Spleen (tissue), 11 donors: Measurements from ENCODE around the gene HTR6. TPM values are rescaled to one million over a fixed set of nuclear protein-coding genes. Genes with fewer than 3 reads are reported as not detected.

Experiments
- DNase-seq: peaks from one replicate; pipeline ENCODE4 v3.0.0-alpha.2; 2020
- H3K27ac ChIP-seq, 8 donors: fragments of 200-600 bp; sonication (generic) in 7 of 8; 1 replicate in 4 of 8; 2 replicates in 4 of 8; pipeline versions ENCODE4 v1.5.0 to v1.8.0; 2016 to 2021; ENCODE audit warnings: inconsistent platforms in 4 of 8, mild to moderate bottlenecking in 4 of 8, moderate library complexity in 1 of 8
- H3K27me3 ChIP-seq, 7 donors: fragments of 200-600 bp; sonication (generic) in 6 of 7; replicated peaks in 1 of 7; 1 replicate in 4 of 7; 2 replicates in 3 of 7; pipeline versions ENCODE4 v1.5.0 to v1.8.0; 2016 to 2021; ENCODE audit warnings: inconsistent platforms in 3 of 7, mild to moderate bottlenecking in 1 of 7
- H3K36me3 ChIP-seq, 6 donors: fragments of 200-600 bp; sonication (generic) in 5 of 6; 1 replicate in 4 of 6; 2 replicates in 2 of 6; pipeline versions ENCODE4 v1.5.0 to v1.8.0; 2016 to 2021; ENCODE audit warnings: inconsistent platforms in 2 of 6
- H3K4me1 ChIP-seq, 6 donors: fragments of 200-600 bp; sonication (generic) in 5 of 6; 1 replicate in 3 of 6; 2 replicates in 3 of 6; pipeline versions ENCODE4 v1.5.0 to v1.8.0; 2016 to 2021; ENCODE audit warnings: inconsistent platforms in 3 of 6
- H3K4me3 ChIP-seq, 8 donors: fragments of 200-600 bp; sonication (generic) in 7 of 8; 1 replicate in 4 of 8; 2 replicates in 4 of 8; pipeline versions ENCODE4 v1.5.0 to v1.8.0; 2016 to 2021; ENCODE audit warnings: inconsistent platforms in 4 of 8, mild to moderate bottlenecking in 4 of 8, moderate library complexity in 2 of 8
- H3K9me3 ChIP-seq, 8 donors: fragments of 200-600 bp; sonication (generic) in 7 of 8; 1 replicate in 4 of 8; 2 replicates in 4 of 8; pipeline versions ENCODE4 v1.5.0 to v1.8.0; 2016 to 2021; ENCODE audit warnings: inconsistent platforms in 4 of 8
- POLR2A ChIP-seq, 3 donors: fragments of 450-650 bp; IDR thresholded peaks; one replicate each; pipeline ENCODE4 v1.5.1; 2017; ENCODE audit warnings: antibody characterized with exemption in 3 of 3, mild to moderate bottlenecking in 1 of 3
- POLR2AphosphoS5 ChIP-seq, 3 donors: sonication (generic); formaldehyde crosslinking; IDR thresholded peaks; one replicate each; pipeline ENCODE4 v1.5.1; 2017; ENCODE audit warnings: antibody characterized with exemption in 3 of 3
- WGBS, 5 donors: extraction: QIAGEN DNeasy Blood & Tissue Kit in 3 of 5; methylation state at CpG; one replicate each; pipeline versions ENCODE4 v1.1.5 to v1.1.7; 2013 to 2018; 5-methylcytosine and 5-hydroxymethylcytosine counted together
- intact Hi-C: fragments of 100-400 bp; cut with DNase I; formaldehyde crosslinking; loops from one replicate; pipeline ENCODE4 v1.15.0; 2023; ENCODE audit warnings: low total_unique reads
- polyA plus RNA-seq, 3 donors: library from polyadenylated mRNA; stranded (reverse); fragments of 200-250 nt; gene quantifications; one replicate each; pipeline ENCODE4 v1.2.1, GENCODE V29; 2013
- total RNA-seq, 7 donors: library from RNA; depleted of rRNA in 3 of 7; stranded (reverse); fragments of >200 nt in 3 of 7; fragmentation: NEBNext Ultra II Directional in 4 of 7; extraction: Animal tissue kit (Norgen Biotek cat#: 25700) in 4 of 7; gene quantifications; one replicate each; pipeline versions ENCODE4 v1.1.0 to v1.2.1, GENCODE V29; 2016 to 2021
- TF ChIP-seq, protein P1 (sequence below), 11 experiments: fragments of 200-600 bp in 7 of 11; fragments of 450-650 bp in 4 of 11; sonication (generic) in 4 of 11; IDR thresholded peaks in 8 of 11; conservative IDR thresholded peaks in 3 of 11; 1 replicate in 7 of 11; 2 replicates in 4 of 11; pipeline versions ENCODE4 v1.4.0 to v1.8.0; 2016 to 2021; ENCODE audit warnings: antibody characterized with exemption in 11 of 11, inconsistent platforms in 4 of 11, mild to moderate bottlenecking in 1 of 11
- donor health status: healthy with polysubstance abuse.
- donor health status: DM: no; HTN: no; CAD: no; lungs with moderate emphysema.
- donor health status: DM: no; HTN: no; CAD: no.
- donor health status: Bipolar disorder and iron deficiency.
- donor health status: healthy.
- donor health status: DM: no; HTN: no; CAD: no.
- donor health status: DM: yes; HTN: yes; CAD: no.

The HTR6 gene
- total and polyA plus RNA-seq, 10 donors: 0.06 to 0.47 (median 0.13) TPM; not detected in 7

DNA sequence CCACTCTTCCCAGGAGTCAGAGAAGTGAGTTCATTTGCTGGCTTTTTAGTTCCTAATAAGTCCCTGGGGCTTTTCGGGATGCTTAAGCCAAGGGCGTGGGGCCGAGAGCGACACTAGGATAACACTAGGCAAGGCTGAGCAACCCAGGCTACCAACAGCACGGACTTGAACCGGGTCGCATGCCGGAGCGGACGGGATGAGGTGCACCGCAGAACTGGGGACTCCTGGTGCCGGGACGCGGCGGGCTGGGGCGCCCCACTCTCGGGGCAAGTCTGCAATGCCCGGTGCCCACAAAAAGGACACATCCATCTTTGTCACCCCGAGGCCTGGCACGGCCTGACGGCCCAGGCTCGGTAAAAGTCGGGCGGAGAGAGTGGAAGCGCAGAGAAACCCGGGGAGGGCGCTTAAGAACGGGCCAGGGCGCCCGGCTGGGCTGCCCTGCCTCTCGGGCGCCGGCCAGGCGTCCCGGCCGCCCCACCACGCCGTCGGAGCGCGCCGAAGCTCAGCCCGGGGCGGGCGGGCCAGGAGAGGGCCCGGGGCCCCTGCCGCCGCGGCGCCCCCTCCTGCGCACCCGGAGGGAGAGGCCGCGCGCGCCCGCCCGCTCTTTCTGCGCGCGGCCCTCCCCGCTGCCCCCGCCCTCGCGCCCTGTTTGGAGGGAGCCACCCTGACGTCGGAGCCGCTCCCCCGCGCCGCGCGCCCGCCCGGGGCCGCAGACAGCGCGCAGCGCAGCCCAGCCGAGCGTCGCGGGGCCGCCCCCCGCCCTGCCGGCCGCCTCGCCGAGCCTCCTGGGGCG lies 20.9 kb upstream of the HTR6 start, which contains the start of gene NBL1:
NBL1 (plus strand) TSS at position 710 of the 793 bp plus-strand sequence. CDS start 10,720 bp downstream, outside the sequence.
- peaks cover 0 to 83% (median 25%) of the 10 kb centered on the region in 7 donors for H3K27me3 ChIP-seq
- peak within 1 kb of the TSS; percentile 41 to 78 (median 54) for H3K4me3 ChIP-seq
- WGBS, 5 donors: 2 to 10% (median 3%) methylated on average over 15 to 89 of the region's 90 CpGs
- H3K36me3 ChIP-seq: no peaks in the 10 kb centered on the region
- H3K27ac ChIP-seq: peak within 1 kb of the TSS in 7 of 8 donors; percentile 38 to 82 (median 66)
- intact Hi-C loops: no loop called here
- DNase-seq: no peak
- TF ChIP-seq POLR2AphosphoS5 (IDR thresholded peaks at IDR 0.05): peak in 1 of 3 donors; percentile 30
- TF ChIP-seq, protein P1, sequence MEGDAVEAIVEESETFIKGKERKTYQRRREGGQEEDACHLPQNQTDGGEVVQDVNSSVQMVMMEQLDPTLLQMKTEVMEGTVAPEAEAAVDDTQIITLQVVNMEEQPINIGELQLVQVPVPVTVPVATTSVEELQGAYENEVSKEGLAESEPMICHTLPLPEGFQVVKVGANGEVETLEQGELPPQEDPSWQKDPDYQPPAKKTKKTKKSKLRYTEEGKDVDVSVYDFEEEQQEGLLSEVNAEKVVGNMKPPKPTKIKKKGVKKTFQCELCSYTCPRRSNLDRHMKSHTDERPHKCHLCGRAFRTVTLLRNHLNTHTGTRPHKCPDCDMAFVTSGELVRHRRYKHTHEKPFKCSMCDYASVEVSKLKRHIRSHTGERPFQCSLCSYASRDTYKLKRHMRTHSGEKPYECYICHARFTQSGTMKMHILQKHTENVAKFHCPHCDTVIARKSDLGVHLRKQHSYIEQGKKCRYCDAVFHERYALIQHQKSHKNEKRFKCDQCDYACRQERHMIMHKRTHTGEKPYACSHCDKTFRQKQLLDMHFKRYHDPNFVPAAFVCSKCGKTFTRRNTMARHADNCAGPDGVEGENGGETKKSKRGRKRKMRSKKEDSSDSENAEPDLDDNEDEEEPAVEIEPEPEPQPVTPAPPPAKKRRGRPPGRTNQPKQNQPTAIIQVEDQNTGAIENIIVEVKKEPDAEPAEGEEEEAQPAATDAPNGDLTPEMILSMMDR (IDR thresholded peaks at IDR 0.05 in 8 of 11, conservative IDR thresholded peaks at IDR 0.05 in 3 of 11): no peak
- no peaks in the 10 kb centered on the region for H3K9me3 ChIP-seq
- peaks cover 6 to 49% (median 30%) of the 10 kb centered on the region in 6 donors for H3K4me1 ChIP-seq

DNA sequence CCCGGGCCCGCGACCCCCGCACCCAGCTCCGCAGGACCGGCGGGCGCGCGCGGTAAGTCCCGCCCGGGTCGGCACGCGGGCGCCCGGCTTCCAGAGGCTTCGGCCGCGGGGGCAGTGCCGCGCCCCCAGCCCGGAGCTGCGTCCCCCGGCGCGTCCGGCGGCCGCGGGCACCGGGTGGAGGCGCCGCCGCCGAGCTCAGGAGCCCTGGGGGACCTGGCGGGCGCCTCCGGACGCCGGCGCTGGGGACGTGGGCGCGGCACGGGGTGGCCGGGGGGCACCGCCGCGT lies 20.3 kb upstream of the HTR6 start:
- H3K9me3 ChIP-seq: no peaks in the 10 kb centered on the region
- H3K4me1 ChIP-seq: peaks cover 6 to 49% (median 30%) of the 10 kb centered on the region in 6 donors
- no peak for TF ChIP-seq POLR2AphosphoS5 (IDR thresholded peaks at IDR 0.05)
- no peak for TF ChIP-seq POLR2A (IDR thresholded peaks at IDR 0.05)
- TF ChIP-seq, protein P1 (IDR thresholded peaks at IDR 0.05 in 8 of 11, conservative IDR thresholded peaks at IDR 0.05 in 3 of 11): no peak
- no peaks in the 10 kb centered on the region for H3K36me3 ChIP-seq
- no peak for DNase-seq
- H3K27me3 ChIP-seq: peaks cover 0 to 81% (median 25%) of the 10 kb centered on the region in 7 donors
- H3K27ac ChIP-seq: peak overlapping the region in 5 of 8 donors; percentile 48 to 82 (median 70)
- 1 to 3% (median 1%) methylated on average over 14 to 51 of the region's 51 CpGs; no CpG with 5 or more reads in 2 of the 5 donors for WGBS, 5 donors
- H3K4me3 ChIP-seq: peak overlapping the region; percentile 41 to 78 (median 54)
- intact Hi-C loops: no loop called here

DNA sequence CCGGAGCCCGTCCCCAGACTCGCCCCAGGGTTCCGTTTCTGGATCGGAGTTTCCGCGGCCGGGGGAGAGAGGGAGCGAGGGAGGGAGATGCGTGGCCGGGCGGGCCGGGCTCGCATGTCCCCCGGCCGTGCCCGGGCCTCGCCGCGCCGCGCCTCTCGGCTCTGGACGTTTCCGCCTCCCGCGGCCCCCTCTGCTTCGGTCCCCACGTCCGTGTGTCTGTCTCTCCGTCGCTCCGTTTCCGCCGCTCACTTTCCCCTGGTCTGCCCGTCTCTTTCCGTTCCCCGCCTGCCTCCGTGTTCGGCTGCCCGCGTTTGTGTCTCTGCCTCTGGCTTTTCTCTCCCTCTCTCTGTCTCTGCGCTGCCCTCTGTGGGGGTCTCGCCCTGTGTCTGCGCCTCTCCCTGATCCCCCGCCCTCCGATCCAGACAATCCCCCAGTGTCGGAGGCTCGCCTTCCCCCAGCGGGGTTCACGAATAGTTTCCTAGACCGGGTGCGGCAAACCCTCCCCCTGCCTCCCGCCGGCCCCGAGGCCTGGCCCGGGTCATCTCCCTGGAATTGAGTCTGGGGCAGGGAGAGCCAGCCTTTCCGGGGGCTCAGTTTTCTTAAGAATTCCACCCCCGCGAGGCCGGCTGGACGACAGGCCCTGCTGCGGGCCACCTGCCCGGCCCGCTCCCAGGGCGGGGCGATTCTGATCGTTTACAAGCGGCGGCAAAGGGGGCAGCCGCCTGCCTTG lies 19.8 kb upstream of the HTR6 start:
- TF ChIP-seq POLR2AphosphoS5 (IDR thresholded peaks at IDR 0.05) (peak in 1 of 3 donors; percentile 35), POLR2A (IDR thresholded peaks at IDR 0.05) (no peak)
- TF ChIP-seq, protein P1 (IDR thresholded peaks at IDR 0.05 in 8 of 11, conservative IDR thresholded peaks at IDR 0.05 in 3 of 11): no peak
- DNase-seq: no peak
- Histone ChIP-seq H3K4me1 (peaks cover 6 to 49% (median 30%) of the 10 kb centered on the region in 6 donors), H3K9me3 (no peaks in the 10 kb centered on the region), H3K36me3 (no peaks in the 10 kb centered on the region), H3K27me3 (peaks cover 0 to 76% (median 25%) of the 10 kb centered on the region in 7 donors), H3K27ac (peak overlapping the region in 5 of 8 donors; percentile 48 to 82 (median 70)), H3K4me3 (peak overlapping the region; percentile 41 to 78 (median 54))
- WGBS, 5 donors: 4 to 11% (median 6%) methylated on average over 43 to 71 of the region's 71 CpGs
- intact Hi-C loops: no loop called here
